KMS-11 (cell line): Measurements from ENCODE around the gene PDE1A.

Experiments
- H2AFZ ChIP-seq: fragments of 200-600 bp; sonication (generic); 2 replicates; pipeline ENCODE4 v1.6.1; 2016; ENCODE audit warnings: antibody characterized with exemption, mixed run types, low read depth
- H3K27ac ChIP-seq: fragments of 200-600 bp; sonication (generic); 2 replicates; pipeline ENCODE4 v1.6.1; 2016; ENCODE audit warnings: mild to moderate bottlenecking, mixed run types
- H3K27me3 ChIP-seq: fragments of 200-600 bp; sonication (generic); 2 replicates; pipeline ENCODE4 v1.6.1; 2017; ENCODE audit warnings: mild to moderate bottlenecking, low read depth, mixed run types, moderate library complexity; ENCODE audit not compliant: insufficient read depth
- H3K36me3 ChIP-seq: fragments of 200-600 bp; sonication (generic); 2 replicates; pipeline ENCODE4 v1.6.1; 2017; ENCODE audit warnings: mild to moderate bottlenecking, mixed run types; ENCODE audit not compliant: insufficient read depth
- H3K4me1 ChIP-seq: fragments of 200-600 bp; sonication (generic); 2 replicates; pipeline ENCODE4 v1.6.1; 2016; ENCODE audit warnings: mild to moderate bottlenecking, low read depth, mixed run types; ENCODE audit not compliant: poor library complexity, severe bottlenecking
- H3K4me2 ChIP-seq: fragments of 200-600 bp; sonication (generic); 2 replicates; pipeline ENCODE4 v1.7.0; 2016; ENCODE audit warnings: mild to moderate bottlenecking, mixed run types
- H3K4me3 ChIP-seq: fragments of 200-600 bp; sonication (generic); IDR thresholded peaks from 2 replicates; pipeline ENCODE4 v1.6.1; 2017; ENCODE audit warnings: low read depth, low read length, mixed read lengths; ENCODE audit not compliant: insufficient read depth
- H3K79me2 ChIP-seq: fragments of 200-600 bp; sonication (generic); 2 replicates; pipeline ENCODE4 v1.6.1; 2016; ENCODE audit warnings: low read depth, mixed run types; ENCODE audit not compliant: insufficient read depth
- H3K9ac ChIP-seq: fragments of 200-600 bp; sonication (generic); 2 replicates; pipeline ENCODE4 v1.6.1; 2016; ENCODE audit warnings: mild to moderate bottlenecking, mixed run types
- H4K20me1 ChIP-seq: fragments of 200-600 bp; sonication (generic); 2 replicates; pipeline ENCODE4 v1.6.1; 2016; ENCODE audit warnings: mild to moderate bottlenecking, mixed run types; ENCODE audit not compliant: insufficient read depth
- TF ChIP-seq, protein P1 (sequence below): fragments of 200-600 bp; sonication (generic); conservative IDR thresholded peaks from 2 replicates; pipeline ENCODE4 v1.6.1; 2017; ENCODE audit warnings: low read depth, mild to moderate bottlenecking, antibody characterized with exemption, low read length, moderate library complexity, mixed read lengths

PDE1A gene

GRCh38 chr2:182207049-182207746 is 219.6 kb downstream of the PDE1A start:
- no peaks in the 10 kb centered on the region for H4K20me1 ChIP-seq
- TF ChIP-seq, protein P1, sequence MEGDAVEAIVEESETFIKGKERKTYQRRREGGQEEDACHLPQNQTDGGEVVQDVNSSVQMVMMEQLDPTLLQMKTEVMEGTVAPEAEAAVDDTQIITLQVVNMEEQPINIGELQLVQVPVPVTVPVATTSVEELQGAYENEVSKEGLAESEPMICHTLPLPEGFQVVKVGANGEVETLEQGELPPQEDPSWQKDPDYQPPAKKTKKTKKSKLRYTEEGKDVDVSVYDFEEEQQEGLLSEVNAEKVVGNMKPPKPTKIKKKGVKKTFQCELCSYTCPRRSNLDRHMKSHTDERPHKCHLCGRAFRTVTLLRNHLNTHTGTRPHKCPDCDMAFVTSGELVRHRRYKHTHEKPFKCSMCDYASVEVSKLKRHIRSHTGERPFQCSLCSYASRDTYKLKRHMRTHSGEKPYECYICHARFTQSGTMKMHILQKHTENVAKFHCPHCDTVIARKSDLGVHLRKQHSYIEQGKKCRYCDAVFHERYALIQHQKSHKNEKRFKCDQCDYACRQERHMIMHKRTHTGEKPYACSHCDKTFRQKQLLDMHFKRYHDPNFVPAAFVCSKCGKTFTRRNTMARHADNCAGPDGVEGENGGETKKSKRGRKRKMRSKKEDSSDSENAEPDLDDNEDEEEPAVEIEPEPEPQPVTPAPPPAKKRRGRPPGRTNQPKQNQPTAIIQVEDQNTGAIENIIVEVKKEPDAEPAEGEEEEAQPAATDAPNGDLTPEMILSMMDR: no peak
- H3K9ac ChIP-seq: no peak overlapping the region
- H3K36me3 ChIP-seq: no peaks in the 10 kb centered on the region
- no peaks in the 10 kb centered on the region for H3K27me3 ChIP-seq
- H3K79me2 ChIP-seq: no peaks in the 10 kb centered on the region
- H3K4me1 ChIP-seq: no peaks in the 10 kb centered on the region
- no peak overlapping the region for H3K4me3 ChIP-seq
- no peak overlapping the region for H2AFZ ChIP-seq
- H3K27ac ChIP-seq: no peak overlapping the region
- H3K4me2 ChIP-seq: no peak overlapping the region

- Histone ChIP-seq H3K4me1 (no peaks in the 10 kb centered on the region), H3K9ac (no peak overlapping the region), H3K79me2 (no peaks in the 10 kb centered on the region), H3K4me2 (no peak overlapping the region), H3K4me3 (no peak overlapping the region), H3K27me3 (no peaks in the 10 kb centered on the region), H2AFZ (no peak overlapping the region), H3K36me3 (no peaks in the 10 kb centered on the region; the same call in 1 of the 2 replicates), H4K20me1 (no peaks in the 10 kb centered on the region), H3K27ac (no peak overlapping the region)
- TF ChIP-seq, protein P1: no peak
Measured at GRCh38 chr2:182197529-182197928, 229.3 kb downstream of the PDE1A start.

DNA sequence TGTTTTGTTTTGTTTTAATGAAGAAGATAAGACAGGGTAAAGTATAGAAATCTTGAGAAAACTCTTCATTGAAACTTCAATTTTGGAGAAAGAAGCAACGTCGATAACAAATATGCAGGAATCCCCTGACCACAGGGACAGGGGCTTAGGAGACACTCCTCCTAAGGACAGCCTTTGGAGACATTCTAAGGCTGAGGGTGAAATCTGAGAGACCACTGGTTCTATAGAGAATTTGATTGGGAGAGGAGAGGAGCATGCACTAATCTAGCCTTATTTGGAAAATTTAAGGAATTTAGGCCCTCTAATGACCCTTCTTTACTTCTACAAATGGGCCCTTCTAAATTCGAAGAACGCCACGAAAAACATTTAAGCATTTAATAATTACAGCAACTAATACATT is 233.5 kb downstream of the PDE1A start:
- Histone ChIP-seq H3K4me3 (no peak overlapping the region), H3K27ac (no peak overlapping the region), H3K9ac (no peak overlapping the region), H3K4me1 (peaks cover 3% of the 10 kb centered on the region), H3K27me3 (no peaks in the 10 kb centered on the region), H3K36me3 (no peaks in the 10 kb centered on the region; the same call in 1 of the 2 replicates), H4K20me1 (no peaks in the 10 kb centered on the region), H3K79me2 (no peaks in the 10 kb centered on the region), H3K4me2 (no peak overlapping the region), H2AFZ (no peak overlapping the region)
- TF ChIP-seq, protein P1: no peak

DNA sequence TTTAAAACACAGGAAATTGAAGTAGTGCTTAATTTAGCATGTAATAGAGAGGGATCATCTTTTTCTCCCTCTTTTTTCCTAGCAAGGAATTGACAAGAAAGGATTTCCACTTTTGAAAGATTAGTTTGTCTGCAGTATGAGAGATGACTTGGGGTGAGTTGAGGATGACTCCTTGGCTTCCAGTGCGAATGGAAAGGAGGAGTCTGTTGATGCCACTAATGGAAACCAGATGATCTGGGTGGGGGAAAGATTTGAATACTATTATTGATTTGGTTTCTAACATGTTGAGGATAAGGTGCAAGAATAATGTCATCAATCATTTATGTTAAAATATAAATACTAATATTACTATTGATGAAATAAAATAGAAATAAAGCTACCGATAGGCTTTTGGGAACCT is 235.8 kb downstream of the PDE1A start:
- no peak overlapping the region for H3K9ac ChIP-seq
- no peaks in the 10 kb centered on the region for H3K79me2 ChIP-seq
- H2AFZ ChIP-seq: no peak overlapping the region
- H3K4me2 ChIP-seq: no peak overlapping the region
- H3K4me1 ChIP-seq: peaks cover 11% of the 10 kb centered on the region
- H3K27me3 ChIP-seq: no peaks in the 10 kb centered on the region
- no peaks in the 10 kb centered on the region for H4K20me1 ChIP-seq
- H3K27ac ChIP-seq: no peak overlapping the region
- H3K4me3 ChIP-seq: no peak overlapping the region
- no peaks in the 10 kb centered on the region for H3K36me3 ChIP-seq
- TF ChIP-seq, protein P1: no peak
